Measurements from ENCODE around the gene WIPF1. TPM values are rescaled to one million over a fixed set of nuclear protein-coding genes. Genes with fewer than 3 reads are reported as not detected.

Gene WIPF1
- total RNA-seq, 4 donors from 2014 or later, result 4.8 to 21.8 (median 7.3) TPM

DNA sequence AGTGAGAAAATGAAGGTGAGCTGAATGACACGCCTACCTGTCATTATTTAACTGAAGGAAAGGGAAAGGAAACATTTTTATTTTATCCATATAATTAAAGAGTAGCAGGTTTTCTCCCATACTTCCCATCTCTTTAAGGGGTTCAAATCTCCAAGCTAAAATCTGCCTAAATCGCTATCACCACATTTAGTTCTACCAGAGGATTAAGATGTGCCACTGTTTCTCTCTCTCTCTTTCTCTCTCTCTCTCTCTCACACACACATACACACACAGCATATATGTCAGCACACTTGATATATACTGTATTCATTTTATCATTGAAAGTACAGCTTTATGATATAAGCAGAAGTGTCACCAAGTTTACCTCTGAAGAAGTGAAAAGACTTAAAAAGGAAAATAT, 3.1 kb downstream of the WIPF1 start:
- TF ChIP-seq POLR2A (IDR thresholded peaks at IDR 0.05), result no peak
- TF ChIP-seq, protein P1, sequence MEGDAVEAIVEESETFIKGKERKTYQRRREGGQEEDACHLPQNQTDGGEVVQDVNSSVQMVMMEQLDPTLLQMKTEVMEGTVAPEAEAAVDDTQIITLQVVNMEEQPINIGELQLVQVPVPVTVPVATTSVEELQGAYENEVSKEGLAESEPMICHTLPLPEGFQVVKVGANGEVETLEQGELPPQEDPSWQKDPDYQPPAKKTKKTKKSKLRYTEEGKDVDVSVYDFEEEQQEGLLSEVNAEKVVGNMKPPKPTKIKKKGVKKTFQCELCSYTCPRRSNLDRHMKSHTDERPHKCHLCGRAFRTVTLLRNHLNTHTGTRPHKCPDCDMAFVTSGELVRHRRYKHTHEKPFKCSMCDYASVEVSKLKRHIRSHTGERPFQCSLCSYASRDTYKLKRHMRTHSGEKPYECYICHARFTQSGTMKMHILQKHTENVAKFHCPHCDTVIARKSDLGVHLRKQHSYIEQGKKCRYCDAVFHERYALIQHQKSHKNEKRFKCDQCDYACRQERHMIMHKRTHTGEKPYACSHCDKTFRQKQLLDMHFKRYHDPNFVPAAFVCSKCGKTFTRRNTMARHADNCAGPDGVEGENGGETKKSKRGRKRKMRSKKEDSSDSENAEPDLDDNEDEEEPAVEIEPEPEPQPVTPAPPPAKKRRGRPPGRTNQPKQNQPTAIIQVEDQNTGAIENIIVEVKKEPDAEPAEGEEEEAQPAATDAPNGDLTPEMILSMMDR (IDR thresholded peaks at IDR 0.05), result no peak
- TF ChIP-seq POLR2AphosphoS5 (IDR thresholded peaks at IDR 0.05), result no peak
- TF ChIP-seq EP300 (IDR thresholded peaks at IDR 0.05), result no peak
- Histone ChIP-seq H3K27ac (peak overlapping the region; percentile 20), H3K36me3 (no peaks in the 10 kb centered on the region), H3K9me3 (no peaks in the 10 kb centered on the region), H3K4me1 (peaks cover 28% of the 10 kb centered on the region), H3K4me3 (no peak overlapping the region), H3K27me3 (no peaks in the 10 kb centered on the region)
- DNase-seq (ENCODE audit: low spot score in 2 of 2), result no peak
- WGBS, result 86% methylated on average over 2 of the region's 2 CpGs

DNA sequence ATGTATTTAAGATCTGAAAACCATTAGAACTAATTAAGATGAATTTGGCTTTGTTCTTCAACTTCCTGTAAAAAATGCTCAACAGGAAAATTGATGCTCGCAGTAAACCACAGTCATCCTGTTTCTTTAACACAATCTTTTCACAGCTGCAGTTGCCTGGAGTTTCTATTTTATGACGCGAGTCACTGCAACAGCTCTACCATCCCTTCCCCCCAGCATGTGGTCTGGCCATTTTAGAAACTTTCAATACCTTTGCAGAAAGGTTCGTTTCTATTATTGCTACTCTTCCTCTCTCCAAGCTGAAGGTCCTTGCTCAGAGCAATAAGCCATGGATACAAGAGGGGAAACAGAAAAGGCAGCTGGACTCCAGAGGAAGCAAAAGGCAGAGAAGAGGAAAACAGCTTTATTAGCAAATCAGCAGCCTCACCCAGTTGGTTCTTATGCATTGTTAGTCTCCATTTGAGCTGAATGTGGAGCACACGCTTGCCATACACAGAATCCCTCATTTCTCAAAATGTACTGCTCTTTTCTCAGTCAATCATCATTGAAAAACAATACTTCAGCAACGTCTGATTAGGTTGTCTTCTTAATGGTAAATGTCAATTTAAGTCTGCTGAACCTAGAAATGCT, 3.9 kb downstream of the WIPF1 start:
- Histone ChIP-seq H3K4me3 (peak overlapping the region; percentile 22), H3K27me3 (no peaks in the 10 kb centered on the region), H3K36me3 (no peaks in the 10 kb centered on the region), H3K9me3 (no peaks in the 10 kb centered on the region), H3K27ac (peak overlapping the region; percentile 67), H3K4me1 (peaks cover 25% of the 10 kb centered on the region)
- 40% methylated on average over 6 of the region's 6 CpGs for WGBS
- no peak for DNase-seq (ENCODE audit: low spot score in 2 of 2)
- TF ChIP-seq, protein P1 (IDR thresholded peaks at IDR 0.05), result no peak
- TF ChIP-seq POLR2AphosphoS5 (IDR thresholded peaks at IDR 0.05) (no peak), POLR2A (IDR thresholded peaks at IDR 0.05) (no peak), EP300 (IDR thresholded peaks at IDR 0.05) (no peak)

DNA sequence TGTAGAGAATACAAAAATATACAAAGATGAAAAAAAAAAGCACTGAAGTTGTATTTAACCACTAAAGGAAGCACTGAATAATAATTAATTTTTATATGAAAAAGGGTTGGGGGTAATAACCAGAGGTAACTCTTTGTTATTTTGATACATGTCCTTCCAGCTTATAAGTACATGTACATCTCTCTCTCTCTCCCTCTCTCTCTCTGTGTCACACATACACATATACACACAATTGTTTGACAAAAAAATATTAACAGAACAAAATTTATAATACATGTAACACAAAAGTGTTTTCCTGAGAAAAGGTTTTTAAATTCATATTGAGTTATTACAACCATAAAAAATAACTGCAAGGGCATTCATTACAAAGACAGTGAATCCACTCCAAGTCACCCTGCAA, 4.6 kb downstream of the WIPF1 start:
- TF ChIP-seq, protein P1 (IDR thresholded peaks at IDR 0.05), result no peak
- TF ChIP-seq POLR2A (IDR thresholded peaks at IDR 0.05), result no peak
- TF ChIP-seq POLR2AphosphoS5 (IDR thresholded peaks at IDR 0.05), result no peak
- no peak for TF ChIP-seq EP300 (IDR thresholded peaks at IDR 0.05)
- H3K4me3 ChIP-seq, result peak overlapping the region; percentile 22
- no peak for DNase-seq (ENCODE audit: low spot score in 2 of 2)
- H3K4me1 ChIP-seq, result peaks cover 20% of the 10 kb centered on the region
- H3K9me3 ChIP-seq, result no peaks in the 10 kb centered on the region
- H3K27me3 ChIP-seq, result no peaks in the 10 kb centered on the region
- no peak overlapping the region for H3K27ac ChIP-seq
- no peaks in the 10 kb centered on the region for H3K36me3 ChIP-seq

DNA sequence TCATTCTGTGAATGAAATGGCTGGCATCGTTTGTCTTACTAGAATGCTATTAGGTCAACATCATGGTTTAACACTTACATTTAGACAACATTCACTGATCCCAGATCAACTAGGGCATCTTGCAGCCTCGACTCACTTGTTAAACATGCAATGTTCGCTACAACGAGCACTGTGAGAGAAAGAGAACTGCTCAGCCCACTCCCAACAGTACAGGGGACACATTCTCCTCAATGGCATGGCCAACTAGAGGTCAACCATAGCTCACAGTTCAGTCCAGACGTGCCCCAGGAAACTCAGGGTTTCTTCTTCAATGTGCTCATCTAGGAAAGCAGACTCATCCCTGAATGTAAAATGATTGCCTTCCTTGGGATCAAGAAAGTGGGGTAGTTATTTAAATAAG, 5.9 kb downstream of the WIPF1 start:
- no peaks in the 10 kb centered on the region for H3K9me3 ChIP-seq
- no peaks in the 10 kb centered on the region for H3K36me3 ChIP-seq
- 72% methylated on average over 5 of the region's 5 CpGs for WGBS
- no peak overlapping the region for H3K27ac ChIP-seq
- H3K4me3 ChIP-seq, result no peak overlapping the region
- no peak for DNase-seq (ENCODE audit: low spot score in 2 of 2)
- H3K4me1 ChIP-seq, result peaks cover 19% of the 10 kb centered on the region
- TF ChIP-seq EP300 (IDR thresholded peaks at IDR 0.05) (no peak), POLR2AphosphoS5 (IDR thresholded peaks at IDR 0.05) (no peak), POLR2A (IDR thresholded peaks at IDR 0.05) (no peak)
- TF ChIP-seq, protein P1 (IDR thresholded peaks at IDR 0.05), result no peak
- H3K27me3 ChIP-seq, result no peaks in the 10 kb centered on the region

DNA sequence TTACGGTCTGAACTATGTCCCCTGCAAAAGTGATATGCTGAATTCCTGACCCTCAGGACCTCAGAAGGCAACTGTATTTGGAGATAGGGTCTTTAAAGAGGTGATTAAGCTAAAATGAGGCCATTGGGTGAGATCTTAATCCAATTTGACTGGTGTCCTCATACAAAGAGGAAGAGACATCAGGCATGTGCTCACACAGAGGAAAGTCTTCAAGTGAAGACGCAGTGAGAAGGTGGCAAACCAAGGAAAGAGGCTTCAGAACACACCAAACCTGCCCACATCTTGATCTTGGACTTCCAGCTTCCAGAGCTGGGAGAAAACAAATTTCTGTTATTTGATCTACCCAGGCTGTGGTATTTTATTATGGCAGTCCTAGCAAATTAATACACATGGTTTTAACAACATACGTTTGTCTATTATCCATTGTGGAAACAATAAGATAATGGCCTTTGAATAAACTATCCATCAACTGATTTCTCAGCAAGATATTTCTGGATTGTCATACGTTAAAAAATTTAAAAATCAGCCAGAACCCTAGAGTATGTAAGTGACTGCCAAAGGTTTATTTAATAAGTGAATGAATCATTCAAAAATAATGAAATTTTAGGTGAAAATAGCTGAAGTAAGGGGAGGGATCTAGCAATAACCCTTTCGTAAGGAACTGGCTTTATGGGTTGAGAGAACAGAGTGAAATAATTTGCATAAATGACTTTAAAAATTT, 6.5 kb downstream of the WIPF1 start:
- WGBS, result 70% methylated on average over 5 of the region's 5 CpGs
- no peak for TF ChIP-seq POLR2A (IDR thresholded peaks at IDR 0.05)
- TF ChIP-seq, protein P1 (IDR thresholded peaks at IDR 0.05), result no peak
- TF ChIP-seq POLR2AphosphoS5 (IDR thresholded peaks at IDR 0.05), result no peak
- no peak for TF ChIP-seq EP300 (IDR thresholded peaks at IDR 0.05)
- H3K9me3 ChIP-seq, result no peaks in the 10 kb centered on the region
- no peak for DNase-seq (ENCODE audit: low spot score in 2 of 2)
- peaks cover 19% of the 10 kb centered on the region for H3K4me1 ChIP-seq
- H3K27ac ChIP-seq, result no peak overlapping the region
- no peaks in the 10 kb centered on the region for H3K27me3 ChIP-seq
- H3K4me3 ChIP-seq, result no peak overlapping the region
- no peaks in the 10 kb centered on the region for H3K36me3 ChIP-seq
